ENCODE results near the gene AUH. TPM values are rescaled to one million over a fixed set of nuclear protein-coding genes. Genes with fewer than 3 reads are reported as not detected.

Gene AUH, protein sequence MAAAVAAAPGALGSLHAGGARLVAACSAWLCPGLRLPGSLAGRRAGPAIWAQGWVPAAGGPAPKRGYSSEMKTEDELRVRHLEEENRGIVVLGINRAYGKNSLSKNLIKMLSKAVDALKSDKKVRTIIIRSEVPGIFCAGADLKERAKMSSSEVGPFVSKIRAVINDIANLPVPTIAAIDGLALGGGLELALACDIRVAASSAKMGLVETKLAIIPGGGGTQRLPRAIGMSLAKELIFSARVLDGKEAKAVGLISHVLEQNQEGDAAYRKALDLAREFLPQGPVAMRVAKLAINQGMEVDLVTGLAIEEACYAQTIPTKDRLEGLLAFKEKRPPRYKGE
- total RNA-seq: 11.5 and 26.2 TPM in 2 replicates

DNA sequence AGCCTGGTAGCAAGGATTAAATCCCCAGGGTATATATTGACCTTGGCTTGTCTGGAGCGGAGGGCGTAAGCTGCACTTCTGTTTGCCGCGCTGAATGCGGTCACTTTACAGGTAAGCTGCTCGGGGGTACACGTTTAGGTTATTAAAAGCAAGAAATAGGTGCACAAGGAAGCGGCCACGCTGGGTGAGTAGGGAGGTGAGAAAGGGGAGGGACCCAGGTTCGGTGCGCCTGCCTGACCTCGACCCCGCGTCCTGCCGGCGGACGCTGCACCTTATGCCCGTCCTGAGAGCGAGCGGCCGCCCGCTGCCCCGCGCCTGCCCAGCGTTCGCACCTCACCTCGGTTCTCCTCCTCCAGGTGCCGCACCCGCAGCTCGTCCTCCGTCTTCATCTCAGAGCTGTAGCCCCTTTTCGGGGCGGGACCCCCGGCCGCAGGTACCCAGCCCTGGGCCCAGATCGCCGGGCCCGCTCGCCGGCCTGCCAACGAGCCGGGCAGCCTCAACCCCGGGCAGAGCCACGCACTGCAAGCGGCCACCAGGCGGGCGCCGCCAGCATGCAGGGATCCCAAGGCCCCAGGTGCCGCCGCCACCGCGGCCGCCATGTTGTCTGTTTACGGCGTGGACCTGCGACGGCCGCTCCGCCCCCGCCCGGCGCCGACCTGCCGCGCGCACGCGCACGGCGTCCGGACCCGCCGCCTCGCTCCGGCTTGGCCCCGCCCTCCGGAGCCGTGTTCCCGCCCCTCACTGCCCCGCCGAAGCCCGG lies at the start of gene AUH:
Gene AUH (minus strand): TSS at position 628 of the 760 bp plus-strand sequence. CDS start 29 bp downstream, at position 599.

Other genes with a start within 250 kb of the AUH start
- gene NFIL3, start 61.9 kb upstream of the AUH start, total RNA-seq: 10.9 and 29.6 TPM in 2 replicates